HEK293 (cell line): ENCODE measurements around the gene NRIP1.

ENCODE experiments used
- CTCF ChIA-PET: fragments of 350-600 bp; formaldehyde crosslinking; extraction: SDS; loops from one replicate; lab custom pipeline; 2021; ENCODE audit warnings: antibody characterized with exemption; lab: Yijun Ruan, JAX
- POLR2A ChIA-PET: fragments of 300-600 bp; formaldehyde crosslinking; extraction: SDS; loops from one replicate; lab custom pipeline; 2020; ENCODE audit warnings: antibody characterized with exemption, inconsistent platforms; lab: Yijun Ruan, JAX
- H3K27ac ChIP-seq: fragments of 200-500 bp; sonication (Bioruptor generic); 2 replicates; pipeline ENCODE4 v1.5.1; 2014; ENCODE audit warnings: low read depth, low read length, control low read depth, inconsistent platforms; ENCODE audit errors: extremely low read depth
- H3K36me3 ChIP-seq, 2 experiments: fragments of 200-500 bp in 1 of 2; sonication (Bioruptor generic) in 1 of 2; 1 replicate in 1 of 2; 2 replicates in 1 of 2; pipeline ENCODE4 v1.5.1; 2014 to 2017; ENCODE audit warnings: inconsistent platforms in 2 of 2, low read length in 2 of 2; ENCODE audit not compliant: control insufficient read depth in 2 of 2, insufficient read depth in 1 of 2
- H3K4me1 ChIP-seq: fragments of 200-500 bp; sonication (Bioruptor generic); 2 replicates; pipeline ENCODE4 v1.5.1; 2014; ENCODE audit warnings: mild to moderate bottlenecking, low read length, inconsistent platforms; ENCODE audit not compliant: control insufficient read depth, insufficient read depth
- H3K4me3 ChIP-seq: 2 replicates; pipeline ENCODE4 v1.5.1; 2011; ENCODE audit warnings: low read depth, mild to moderate bottlenecking, control low read depth, low read length, moderate library complexity
- H3K9me3 ChIP-seq: fragments of 200-500 bp; sonication (Bioruptor generic); 2 replicates; pipeline ENCODE4 v1.5.1; 2014; ENCODE audit warnings: low read depth, low read length, inconsistent platforms; ENCODE audit not compliant: control insufficient read depth, insufficient read depth
- HOXA7 ChIP-seq: sonication (generic); formaldehyde crosslinking; IDR thresholded peaks from 2 replicates; pipeline ENCODE4 v1.8.1; 2022; ENCODE audit warnings: missing genetic modification reagents, borderline replicate concordance
- KLF16 ChIP-seq: fragments of 450-650 bp; formaldehyde crosslinking; IDR thresholded peaks from 2 replicates; pipeline ENCODE4 v1.5.1; 2017; ENCODE audit warnings: missing biosample characterization, missing genetic modification characterization
- PRDM2 ChIP-seq: fragments of 450-650 bp; formaldehyde crosslinking; IDR thresholded peaks from 2 replicates; pipeline ENCODE4 v1.5.1; 2016; ENCODE audit warnings: missing biosample characterization, missing genetic modification characterization, borderline replicate concordance
- SALL2 ChIP-seq: fragments of 450-650 bp; formaldehyde crosslinking; IDR thresholded peaks from 2 replicates; pipeline ENCODE4 v1.5.0; 2017; ENCODE audit warnings: missing biosample characterization, mild to moderate bottlenecking, missing genetic modification characterization, borderline replicate concordance
- ZBTB17 ChIP-seq: fragments of 450-650 bp; formaldehyde crosslinking; IDR thresholded peaks from 2 replicates; pipeline ENCODE4 v1.5.1; 2016; ENCODE audit warnings: missing biosample characterization, missing genetic modification characterization
- ZNF146 ChIP-seq: fragments of 450-650 bp; formaldehyde crosslinking; IDR thresholded peaks from 2 replicates; pipeline ENCODE4 v1.5.1; 2016; ENCODE audit warnings: missing biosample characterization, missing genetic modification characterization
- ZNF169 ChIP-seq: fragments of 450-650 bp; formaldehyde crosslinking; IDR thresholded peaks from 2 replicates; pipeline ENCODE4 v1.5.1; 2016; ENCODE audit warnings: missing biosample characterization, missing genetic modification characterization
- ZNF184 ChIP-seq: fragments of 450-650 bp; IDR thresholded peaks from 2 replicates; pipeline ENCODE4 v1.5.1; 2018; ENCODE audit warnings: missing biosample characterization, mild to moderate bottlenecking, missing genetic modification characterization
- ZNF2 ChIP-seq: fragments of 450-650 bp; formaldehyde crosslinking; IDR thresholded peaks from 2 replicates; pipeline ENCODE4 v1.5.1; 2016; ENCODE audit warnings: missing biosample characterization, missing genetic modification characterization
- ZNF23 ChIP-seq: fragments of 450-650 bp; formaldehyde crosslinking; IDR thresholded peaks from 2 replicates; pipeline ENCODE4 v1.5.1; 2016; ENCODE audit warnings: missing biosample characterization, missing genetic modification characterization, borderline replicate concordance
- ZNF311 ChIP-seq: fragments of 450-650 bp; formaldehyde crosslinking; IDR thresholded peaks from 2 replicates; pipeline ENCODE4 v1.5.1; 2017; ENCODE audit warnings: missing biosample characterization, missing genetic modification characterization, borderline replicate concordance
- ZNF37A ChIP-seq: fragments of 450-650 bp; IDR thresholded peaks from 2 replicates; pipeline ENCODE4 v1.5.1; 2018; ENCODE audit warnings: missing biosample characterization, missing genetic modification characterization
- ZNF473 ChIP-seq: fragments of 450-650 bp; formaldehyde crosslinking; IDR thresholded peaks from 2 replicates; pipeline ENCODE4 v1.5.1; 2017; ENCODE audit warnings: missing biosample characterization, missing genetic modification characterization
- ZNF518A ChIP-seq: fragments of 450-650 bp; formaldehyde crosslinking; conservative IDR thresholded peaks from 2 replicates; pipeline ENCODE4 v1.5.1; 2016; ENCODE audit warnings: low read depth, missing biosample characterization, missing genetic modification characterization
- ZNF549 ChIP-seq: fragments of 450-650 bp; IDR thresholded peaks from 2 replicates; pipeline ENCODE4 v1.5.1; 2018; ENCODE audit warnings: missing biosample characterization, missing genetic modification characterization, mild to moderate bottlenecking, inconsistent platforms, moderate library complexity
- ZNF580 ChIP-seq: fragments of 450-650 bp; formaldehyde crosslinking; IDR thresholded peaks from 2 replicates; pipeline ENCODE4 v1.5.1; 2016; ENCODE audit warnings: missing biosample characterization, missing genetic modification characterization
- ZNF600 ChIP-seq: fragments of 450-650 bp; formaldehyde crosslinking; IDR thresholded peaks from 2 replicates; pipeline ENCODE4 v1.5.1; 2016; ENCODE audit warnings: missing biosample characterization, missing genetic modification characterization
- ZNF843 ChIP-seq: fragments of 450-650 bp; formaldehyde crosslinking; IDR thresholded peaks from 2 replicates; pipeline ENCODE4 v1.5.1; 2016; ENCODE audit warnings: missing biosample characterization, missing genetic modification characterization
- ZSCAN23 ChIP-seq: fragments of 450-650 bp; formaldehyde crosslinking; IDR thresholded peaks from 2 replicates; pipeline ENCODE4 v1.5.1; 2016; ENCODE audit warnings: missing biosample characterization, missing genetic modification characterization
- ZXDB ChIP-seq: fragments of 450-650 bp; formaldehyde crosslinking; IDR thresholded peaks from 2 replicates; pipeline ENCODE4 v1.5.1; 2016; ENCODE audit warnings: missing biosample characterization, missing genetic modification characterization

The NRIP1 gene

GRCh38 chr21:15097580-15097979, 32.8 kb upstream of the NRIP1 start:
- no peaks in the 10 kb centered on the region for H3K9me3 ChIP-seq
- no peak overlapping the region for H3K4me3 ChIP-seq
- TF ChIP-seq ZXDB (tag by site-specific recombination) (no peak), SALL2 (tag by site-specific recombination) (no peak), ZNF169 (tag by site-specific recombination) (no peak), ZNF311 (tag by site-specific recombination) (no peak), ZNF580 (tag by site-specific recombination) (no peak), ZNF600 (tag by site-specific recombination) (no peak), ZNF23 (tag by site-specific recombination) (no peak), HOXA7 (no peak), ZNF146 (tag by site-specific recombination) (no peak), ZSCAN23 (tag by site-specific recombination) (no peak), ZNF843 (tag by site-specific recombination) (no peak), ZNF184 (tag by site-specific recombination) (no peak), ZNF549 (tag by site-specific recombination) (no peak), ZNF2 (tag by site-specific recombination) (no peak), ZNF473 (no peak), PRDM2 (tag by site-specific recombination) (no peak), ZNF37A (no peak), ZNF518A (no peak), KLF16 (tag by site-specific recombination) (no peak), ZBTB17 (tag by site-specific recombination) (no peak)
- H3K27ac ChIP-seq, result no peak overlapping the region
- ChIA-PET CTCF (no interaction called here), POLR2A (no interaction called here)
- H3K4me1 ChIP-seq, result no peaks in the 10 kb centered on the region
- H3K36me3 ChIP-seq, result no peaks in the 10 kb centered on the region
